Ovary (tissue), 9 donors: Measurements from ENCODE around the gene RERE. TPM values are rescaled to one million over a fixed set of nuclear protein-coding genes. Genes with fewer than 3 reads are reported as not detected.

Source experiments
- DNase-seq, 5 donors: peaks; one replicate each; pipeline ENCODE4 v3.0.0-alpha.2; 2019 to 2020
- H3K27ac ChIP-seq, 2 donors: fragments of 200-600 bp; one replicate each; pipeline versions ENCODE4 v1.5.1 to v1.8.0; 2019 to 2022
- H3K27me3 ChIP-seq: fragments of 200-600 bp; one replicate; pipeline ENCODE4 v1.8.0; 2022
- H3K36me3 ChIP-seq: fragments of 200-600 bp; sonication (generic); one replicate; pipeline ENCODE4 v1.5.1; 2019
- H3K4me1 ChIP-seq: one replicate; pipeline ENCODE4 v1.8.1; 2013; ENCODE audit warnings: mild to moderate bottlenecking, moderate library complexity; ENCODE audit not compliant: insufficient read depth
- H3K4me3 ChIP-seq: fragments of 200-600 bp; sonication (generic); one replicate; pipeline ENCODE4 v1.5.1; 2017
- H3K9me3 ChIP-seq, 2 donors: fragments of 200-600 bp in 1 of 2; sonication (generic) in 1 of 2; one replicate each; pipeline versions ENCODE4 v1.5.1 to v1.8.1; 2013 to 2019; ENCODE audit warnings: mild to moderate bottlenecking in 1 of 2, moderate library complexity in 1 of 2
- EP300 ChIP-seq: sonication (generic); formaldehyde crosslinking; IDR thresholded peaks from one replicate; pipeline ENCODE4 v1.6.1; 2017; ENCODE audit warnings: antibody characterized with exemption
- POLR2A ChIP-seq: fragments of 450-650 bp; IDR thresholded peaks from one replicate; pipeline ENCODE4 v1.6.1; 2017; ENCODE audit warnings: antibody characterized with exemption, mild to moderate bottlenecking, moderate library complexity
- WGBS, 3 donors: extraction: QIAGEN DNeasy Blood & Tissue Kit in 1 of 3; methylation state at CpG; one replicate each; pipeline versions ENCODE4 v1.1.5 to v1.1.7; 2013 to 2017; 5-methylcytosine and 5-hydroxymethylcytosine counted together
- intact Hi-C, 4 donors: fragments of 100-400 bp; cut with DNase I; formaldehyde crosslinking; loops; one replicate each; pipeline versions ENCODE4 v1.11.0 to v1.15.1; 2022 to 2023
- polyA plus RNA-seq, 2 donors: library from polyadenylated mRNA; stranded (reverse); fragments of 200-250 nt in 1 of 2; fragments of 350-450 nt in 1 of 2; fragmentation: Illumina TruSeq in 1 of 2; extraction: RNeasy Lipid Tissue Mini Kit (QIAGEN cat#74804) in 1 of 2; gene quantifications; one replicate each; pipeline ENCODE4 v1.2.3, GENCODE V29; 2013 to 2014
- total RNA-seq, 7 donors: library from RNA; depleted of rRNA in 2 of 7; stranded (reverse); fragments of >200 nt in 2 of 7; fragmentation: NEBNext Ultra II Directional in 3 of 7; extraction: Animal tissue kit (Norgen Biotek cat#: 25700) in 3 of 7; gene quantifications; one replicate each; pipeline versions ENCODE4 v1.1.0 to v1.2.4, GENCODE V29; 2016 to 2023
- TF ChIP-seq, protein P1 (sequence below), 3 donors: fragments of 450-650 bp in 2 of 3; fragments of 200-600 bp in 1 of 3; IDR thresholded peaks; one replicate each; pipeline versions ENCODE4 v1.5.1 to v1.8.0; 2016 to 2022; ENCODE audit warnings: antibody characterized with exemption in 3 of 3, mild to moderate bottlenecking in 1 of 3
- donor health status: DM: no; HTN: no; CAD: no; lungs with moderate emphysema.
- donor health status: DM: no; HTN: no; CAD: no.
- donor health status: Bipolar disorder and iron deficiency.
- donor health status: DM: yes; HTN: yes; CAD: no.
- donor health status: DM: no; HTN: no; CAD: no.
- donor health status: DM: yes; HTN: yes; CAD: no.

The RERE gene
- total and polyA plus RNA-seq, 9 donors = 36.7 to 119 (median 114) TPM

DNA sequence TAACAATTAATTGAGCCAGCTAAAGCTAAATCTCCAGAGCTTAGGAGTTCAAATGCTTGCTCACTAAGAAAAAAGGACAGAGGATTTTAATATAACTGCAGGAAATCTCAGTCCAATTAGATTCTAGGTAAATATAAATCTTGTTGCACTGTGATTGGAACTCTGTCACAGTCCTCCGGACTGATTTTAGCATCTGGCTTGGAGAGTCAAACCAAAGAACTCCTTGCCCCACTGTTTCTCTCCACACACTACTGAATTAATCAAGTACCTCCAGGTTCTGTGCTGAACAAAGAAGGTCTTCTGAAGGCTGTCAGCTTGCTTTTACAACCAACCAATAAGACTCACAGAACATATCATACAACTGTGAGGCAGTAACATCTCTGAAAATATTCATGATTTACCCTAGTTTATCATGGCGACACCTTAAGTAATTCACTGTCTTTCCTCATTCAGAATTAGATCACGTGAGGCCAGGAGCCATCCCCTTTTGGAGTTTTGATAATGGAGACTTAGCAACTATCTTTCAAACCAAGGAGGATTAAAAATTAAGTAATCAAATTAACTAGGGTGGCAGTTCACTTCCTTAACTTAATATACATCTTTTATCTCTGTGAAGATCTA, 176.0 kb downstream of the RERE start:
- H3K9me3 ChIP-seq = no peaks in the 10 kb centered on the region
- H3K27me3 ChIP-seq = no peaks in the 10 kb centered on the region
- WGBS, 3 donors = 74 to 77% (median 75%) methylated on average over 3 of the region's 3 CpGs
- no peak for DNase-seq
- intact Hi-C loops = no loop called here
- no peaks in the 10 kb centered on the region for H3K36me3 ChIP-seq
- no peaks in the 10 kb centered on the region for H3K4me1 ChIP-seq
- TF ChIP-seq EP300 (no peak), POLR2A (no peak)
- TF ChIP-seq, protein P1, sequence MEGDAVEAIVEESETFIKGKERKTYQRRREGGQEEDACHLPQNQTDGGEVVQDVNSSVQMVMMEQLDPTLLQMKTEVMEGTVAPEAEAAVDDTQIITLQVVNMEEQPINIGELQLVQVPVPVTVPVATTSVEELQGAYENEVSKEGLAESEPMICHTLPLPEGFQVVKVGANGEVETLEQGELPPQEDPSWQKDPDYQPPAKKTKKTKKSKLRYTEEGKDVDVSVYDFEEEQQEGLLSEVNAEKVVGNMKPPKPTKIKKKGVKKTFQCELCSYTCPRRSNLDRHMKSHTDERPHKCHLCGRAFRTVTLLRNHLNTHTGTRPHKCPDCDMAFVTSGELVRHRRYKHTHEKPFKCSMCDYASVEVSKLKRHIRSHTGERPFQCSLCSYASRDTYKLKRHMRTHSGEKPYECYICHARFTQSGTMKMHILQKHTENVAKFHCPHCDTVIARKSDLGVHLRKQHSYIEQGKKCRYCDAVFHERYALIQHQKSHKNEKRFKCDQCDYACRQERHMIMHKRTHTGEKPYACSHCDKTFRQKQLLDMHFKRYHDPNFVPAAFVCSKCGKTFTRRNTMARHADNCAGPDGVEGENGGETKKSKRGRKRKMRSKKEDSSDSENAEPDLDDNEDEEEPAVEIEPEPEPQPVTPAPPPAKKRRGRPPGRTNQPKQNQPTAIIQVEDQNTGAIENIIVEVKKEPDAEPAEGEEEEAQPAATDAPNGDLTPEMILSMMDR (IDR thresholded peaks at IDR 0.05) = no peak
- H3K4me3 ChIP-seq = no peak overlapping the region
- H3K27ac ChIP-seq = no peak overlapping the region

DNA sequence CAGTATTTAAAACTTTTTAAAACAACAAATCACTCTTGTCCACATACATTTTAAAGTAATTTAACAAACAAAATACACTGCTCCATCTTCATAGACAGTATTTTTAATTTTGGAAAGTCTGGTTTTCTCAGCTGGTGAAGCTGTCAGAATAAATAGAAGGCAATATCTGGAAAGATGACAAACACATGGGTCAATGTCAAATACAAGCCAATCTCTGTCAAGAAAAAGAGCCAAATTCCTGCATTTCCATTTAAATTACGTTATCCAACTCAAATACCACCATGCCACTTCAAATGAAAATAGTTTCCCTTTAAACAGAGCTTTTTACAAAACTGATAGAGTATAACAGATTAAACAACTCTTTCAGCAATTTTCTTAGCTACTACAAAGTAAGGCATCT, 176.5 kb downstream of the RERE start:
- no peak overlapping the region for H3K27ac ChIP-seq
- DNase-seq = no peak
- WGBS, 3 donors = 55 to 76% (median 65%) methylated on average over 1 of the region's 1 CpG

DNA sequence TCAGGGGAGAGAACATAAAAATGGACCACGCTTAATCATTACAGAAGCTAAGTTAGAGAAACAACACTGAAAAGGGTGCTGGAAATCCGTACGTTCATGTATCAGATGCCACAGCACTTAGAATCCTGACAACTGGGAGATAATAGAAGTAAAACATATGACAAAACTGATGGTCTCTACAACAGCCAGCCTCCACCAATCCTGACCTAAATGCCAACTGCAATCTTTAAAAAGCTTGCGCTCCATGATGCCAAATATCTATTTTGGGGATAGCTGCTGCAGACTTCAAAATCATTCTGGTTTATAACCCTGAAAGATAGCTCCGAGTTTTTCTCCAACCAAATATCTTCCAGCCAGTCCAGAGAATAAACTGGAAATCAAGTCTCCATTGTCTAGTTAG, 178.3 kb downstream of the RERE start:
- no peaks in the 10 kb centered on the region for H3K9me3 ChIP-seq
- no peak overlapping the region for H3K27ac ChIP-seq
- no peak for DNase-seq
- TF ChIP-seq, protein P1 (IDR thresholded peaks at IDR 0.05) = no peak
- no peak for TF ChIP-seq EP300
- no peak for TF ChIP-seq POLR2A
- WGBS, 3 donors = 84 to 91% (median 84%) methylated on average over 5 of the region's 5 CpGs
- H3K4me3 ChIP-seq = no peak overlapping the region
- H3K27me3 ChIP-seq = no peaks in the 10 kb centered on the region
- no peaks in the 10 kb centered on the region for H3K4me1 ChIP-seq
- intact Hi-C loops = no loop called here
- H3K36me3 ChIP-seq = no peaks in the 10 kb centered on the region

More for the DNA sequence above, 176.5 kb downstream of the RERE start:
- Histone ChIP-seq H3K9me3 (no peaks in the 10 kb centered on the region), H3K27me3 (no peaks in the 10 kb centered on the region), H3K4me1 (no peaks in the 10 kb centered on the region), H3K36me3 (no peaks in the 10 kb centered on the region), H3K4me3 (no peak overlapping the region)
- TF ChIP-seq POLR2A = no peak
- no peak for TF ChIP-seq EP300
- TF ChIP-seq, protein P1 (IDR thresholded peaks at IDR 0.05) = no peak
- intact Hi-C loops = no loop called here

DNA sequence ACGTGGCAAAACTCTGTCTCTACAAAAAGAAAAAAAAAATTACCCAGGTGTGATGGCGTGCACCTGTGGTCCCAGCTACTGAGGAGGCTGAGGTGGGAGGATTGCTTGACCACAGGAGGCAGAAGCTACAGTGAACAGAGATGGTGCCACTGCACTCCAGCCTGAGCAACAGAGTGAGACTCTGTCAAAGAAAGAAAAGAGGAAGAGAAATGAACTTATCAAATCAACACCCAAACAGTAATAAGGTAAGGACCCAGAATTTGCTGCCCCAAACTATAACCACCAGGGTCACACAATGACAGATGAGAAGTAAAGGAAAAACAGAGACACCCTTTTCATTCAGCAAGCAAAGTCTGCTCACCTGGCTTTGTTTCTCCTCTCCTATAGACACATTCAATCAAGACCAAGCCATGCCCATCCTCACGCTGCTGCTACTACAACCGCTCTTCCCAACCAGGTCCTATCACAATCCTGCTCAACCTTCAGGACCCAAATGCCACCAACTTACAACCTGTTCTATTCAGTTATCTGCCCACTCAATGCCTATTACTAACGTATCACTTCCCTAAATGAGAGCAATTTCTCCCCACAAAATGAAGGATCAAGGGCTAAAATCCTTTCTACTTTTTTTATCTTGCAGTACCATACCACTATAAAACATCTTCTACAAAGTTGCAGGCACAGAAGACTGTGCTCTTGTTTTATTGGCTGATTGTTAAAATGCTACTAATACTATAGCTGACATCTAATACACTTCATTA, 183.5 kb downstream of the RERE start:
- 88 to 97% (median 97%) methylated on average over 5 of the region's 5 CpGs for WGBS, 3 donors
- Histone ChIP-seq H3K4me1 (peaks cover 4% of the 10 kb centered on the region), H3K9me3 (no peaks in the 10 kb centered on the region), H3K36me3 (no peaks in the 10 kb centered on the region), H3K27ac (no peak overlapping the region), H3K27me3 (no peaks in the 10 kb centered on the region), H3K4me3 (no peak overlapping the region)
- intact Hi-C loops = no loop called here
- DNase-seq = no peak
- no peak for TF ChIP-seq EP300
- TF ChIP-seq, protein P1 (IDR thresholded peaks at IDR 0.05) = no peak
- no peak for TF ChIP-seq POLR2A
